KG1 (cell line): ENCODE data around the gene MAP3K5.
"Not testable (repeated sequence)": the region's sequence is repeated elsewhere in the genome, so short reads cannot be mapped to it uniquely, and the experiment has no call there.

Source experiments
- DNase-seq: peaks from one replicate; lab custom pipeline; 2025; lab: John Stamatoyannopoulos, UW

MAP3K5 gene

GRCh38 chr6:136792410-136793262, at the start of gene MAP3K5:
Gene MAP3K5, minus strand, starts transcription at chr6:136792477. Its CDS starts 320 bp downstream, at chr6:136792157.
- DNase-seq = peak; percentile 85

GRCh38 chr6:136840276-136841001, 48.2 kb upstream of the MAP3K5 start:
- DNase-seq = no peak

GRCh38 chr6:136831873-136832562, 39.7 kb upstream of the MAP3K5 start:
- DNase-seq = no peak

- no peak for DNase-seq
Observed at GRCh38 chr6:136826216-136826615, 33.9 kb upstream of the MAP3K5 start.

GRCh38 chr6:136823128-136823660, 30.9 kb upstream of the MAP3K5 start:
- no peak for DNase-seq

GRCh38 chr6:136822376-136823127, 30.3 kb upstream of the MAP3K5 start, which contains the start of gene PEX7:
Gene PEX7, plus strand, starts transcription at chr6:136822592. Its CDS starts 74 bp downstream, at chr6:136822666.
- DNase-seq = peak; percentile 85

GRCh38 chr6:136822046-136822375, 29.7 kb upstream of the MAP3K5 start:
- peak; percentile 65 for DNase-seq

GRCh38 chr6:136820561-136820960, 28.3 kb upstream of the MAP3K5 start:
- DNase-seq = no peak

GRCh38 chr6:136816656-136817055, 24.4 kb upstream of the MAP3K5 start:
- no peak for DNase-seq

GRCh38 chr6:136815608-136816007, 23.3 kb upstream of the MAP3K5 start:
- not testable (repeated sequence) for DNase-seq

- no peak for DNase-seq
Observed at GRCh38 chr6:136812174-136812573, 19.9 kb upstream of the MAP3K5 start.

GRCh38 chr6:136811272-136811671, 19.0 kb upstream of the MAP3K5 start:
- DNase-seq = no peak

GRCh38 chr6:136809091-136809860, 17.0 kb upstream of the MAP3K5 start:
- no peak for DNase-seq

GRCh38 chr6:136803608-136804007, 11.3 kb upstream of the MAP3K5 start:
- DNase-seq = no peak

GRCh38 chr6:136801581-136801980, 9.3 kb upstream of the MAP3K5 start:
- DNase-seq = no peak

- no peak for DNase-seq
Observed at GRCh38 chr6:136798044-136798443, 5.8 kb upstream of the MAP3K5 start.

- DNase-seq = no peak
Observed at GRCh38 chr6:136795996-136796395, 3.7 kb upstream of the MAP3K5 start.

GRCh38 chr6:136795386-136795785, 3.1 kb upstream of the MAP3K5 start:
- DNase-seq = no peak

- DNase-seq = no peak
Observed at GRCh38 chr6:136793363-136793762, 1.1 kb upstream of the MAP3K5 start.

- no peak for DNase-seq
Observed at GRCh38 chr6:136792095-136792409, 225 bp downstream of the MAP3K5 start.
